ENCODE data around the gene WNT9B.
A peak's percentile ranks its signal among the peaks of the same experiment; 100 is the strongest.

The WNT9B gene

DNA sequence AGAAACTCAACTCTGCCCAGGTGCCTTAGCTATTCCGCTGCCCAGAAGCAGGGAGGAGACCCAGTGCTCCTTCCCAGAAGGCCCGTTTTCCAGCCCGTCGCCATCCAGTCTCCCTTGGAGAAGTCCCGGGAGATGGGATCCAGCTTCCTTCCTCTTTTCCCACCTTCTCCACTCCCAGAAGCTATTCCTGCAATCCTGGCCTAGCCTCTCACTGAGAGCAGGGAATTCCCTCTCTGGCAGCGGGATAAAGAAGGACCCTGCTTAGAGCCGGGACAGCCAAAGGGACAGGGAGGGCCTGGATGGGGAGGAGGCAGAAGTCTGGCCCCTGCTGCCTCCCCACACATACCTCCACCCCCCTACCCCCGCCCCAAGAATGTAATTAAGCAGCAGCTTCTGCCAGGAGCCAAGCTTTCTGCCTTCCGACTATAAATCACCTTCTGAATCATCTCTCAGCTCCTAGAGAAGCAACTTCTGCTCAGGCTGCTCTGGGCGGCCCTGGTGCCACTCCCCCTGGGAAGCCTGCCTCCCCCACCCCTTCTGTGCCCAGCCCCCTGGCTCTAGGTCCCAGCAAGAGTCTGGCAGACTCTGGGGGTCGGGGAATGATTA lies 39.3 kb upstream of the WNT9B start:
- TF ChIP-seq, protein P1, sequence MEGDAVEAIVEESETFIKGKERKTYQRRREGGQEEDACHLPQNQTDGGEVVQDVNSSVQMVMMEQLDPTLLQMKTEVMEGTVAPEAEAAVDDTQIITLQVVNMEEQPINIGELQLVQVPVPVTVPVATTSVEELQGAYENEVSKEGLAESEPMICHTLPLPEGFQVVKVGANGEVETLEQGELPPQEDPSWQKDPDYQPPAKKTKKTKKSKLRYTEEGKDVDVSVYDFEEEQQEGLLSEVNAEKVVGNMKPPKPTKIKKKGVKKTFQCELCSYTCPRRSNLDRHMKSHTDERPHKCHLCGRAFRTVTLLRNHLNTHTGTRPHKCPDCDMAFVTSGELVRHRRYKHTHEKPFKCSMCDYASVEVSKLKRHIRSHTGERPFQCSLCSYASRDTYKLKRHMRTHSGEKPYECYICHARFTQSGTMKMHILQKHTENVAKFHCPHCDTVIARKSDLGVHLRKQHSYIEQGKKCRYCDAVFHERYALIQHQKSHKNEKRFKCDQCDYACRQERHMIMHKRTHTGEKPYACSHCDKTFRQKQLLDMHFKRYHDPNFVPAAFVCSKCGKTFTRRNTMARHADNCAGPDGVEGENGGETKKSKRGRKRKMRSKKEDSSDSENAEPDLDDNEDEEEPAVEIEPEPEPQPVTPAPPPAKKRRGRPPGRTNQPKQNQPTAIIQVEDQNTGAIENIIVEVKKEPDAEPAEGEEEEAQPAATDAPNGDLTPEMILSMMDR (IDR thresholded peaks at IDR 0.05; ENCODE audit: insufficient read depth, low read depth, low read length, missing control alignments): no peak

DNA sequence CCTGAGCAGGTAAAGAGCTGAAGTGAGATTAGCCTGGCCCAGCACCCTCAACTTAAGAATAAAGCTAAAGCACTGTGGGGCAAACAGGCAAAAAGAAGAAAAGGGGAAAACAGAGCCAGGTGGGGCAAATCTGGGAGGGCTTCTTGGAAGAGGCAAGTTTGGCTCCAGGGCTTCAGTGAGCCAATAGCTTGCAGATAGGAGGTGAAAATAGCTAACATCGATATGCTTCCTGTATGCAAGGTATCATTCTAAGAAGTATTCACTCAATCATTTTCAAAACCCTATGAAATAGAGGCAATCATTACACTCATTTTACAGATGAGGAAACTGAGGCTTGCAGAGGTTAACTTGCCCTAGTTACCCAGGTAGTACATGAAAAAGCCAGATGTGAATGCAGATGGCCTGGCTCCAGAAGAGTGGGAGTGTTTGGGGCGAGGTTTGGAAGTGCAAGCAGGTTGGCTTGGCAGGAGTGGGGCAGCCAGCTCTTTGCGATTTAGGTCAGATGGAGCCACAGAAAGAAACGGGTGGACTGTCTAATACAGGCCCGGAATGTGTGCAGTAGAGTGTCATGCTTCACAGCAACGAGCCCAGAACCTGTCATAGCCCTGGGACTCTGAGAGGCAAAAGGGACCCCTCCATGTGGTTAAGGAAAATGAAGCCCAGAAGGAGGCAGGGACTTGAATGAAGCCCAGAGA lies 38.6 kb upstream of the WNT9B start:
- H3K4me3 ChIP-seq (ENCODE audit: low read length): no peak overlapping the region
- no peak for DNase-seq (ENCODE audit: low read depth)
- TF ChIP-seq, protein P1 (IDR thresholded peaks at IDR 0.05; ENCODE audit: insufficient read depth, low read depth, low read length, missing control alignments): no peak

More for the DNA sequence above, 39.3 kb upstream of the WNT9B start:
- DNase-seq (ENCODE audit: low read depth): peak; percentile 50
- H3K4me3 ChIP-seq (ENCODE audit: low read length): no peak overlapping the region

DNA sequence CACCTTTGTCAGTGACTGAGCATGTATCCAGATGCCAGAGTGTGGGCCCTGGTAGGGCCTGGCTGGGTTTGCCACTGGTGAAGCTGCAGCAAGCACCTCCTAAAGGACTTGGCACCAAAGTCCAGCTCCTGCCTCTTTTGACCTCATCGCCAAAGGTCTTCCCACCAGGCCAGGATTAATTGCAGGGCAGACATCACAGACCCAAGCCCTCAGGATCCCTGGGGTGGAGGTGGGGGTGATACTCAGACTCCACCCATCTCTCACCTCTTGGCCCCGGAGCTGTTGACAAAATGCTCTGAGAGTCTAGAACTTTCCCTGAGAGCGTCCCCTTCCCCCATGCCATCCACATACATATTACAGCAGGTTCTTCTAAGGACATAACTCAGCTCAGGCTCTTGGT lies 37.5 kb upstream of the WNT9B start:
- no peak for DNase-seq (ENCODE audit: low read depth)
- no peak overlapping the region for H3K4me3 ChIP-seq (ENCODE audit: low read length)
- TF ChIP-seq, protein P1 (IDR thresholded peaks at IDR 0.05; ENCODE audit: insufficient read depth, low read depth, low read length, missing control alignments): no peak

DNA sequence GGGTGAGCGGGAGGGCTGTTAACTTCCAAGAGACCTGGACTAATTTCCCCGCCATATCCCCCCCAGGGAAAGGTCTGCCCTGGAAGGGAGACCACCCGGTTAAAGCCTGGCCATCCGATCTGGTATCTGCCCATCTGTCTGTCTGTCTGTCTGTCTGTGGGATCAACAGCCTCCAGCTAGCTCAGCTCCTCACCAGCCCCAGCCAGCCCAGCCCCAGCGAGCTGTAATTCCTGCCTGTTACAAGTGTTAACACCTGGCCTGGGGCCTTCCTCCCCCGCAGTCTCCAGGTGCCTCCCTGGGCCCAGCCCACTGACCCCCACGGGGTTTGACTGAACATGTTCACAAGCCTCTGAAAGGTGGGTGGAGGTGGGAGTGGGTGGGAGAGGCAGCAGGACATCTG lies 36.9 kb upstream of the WNT9B start:
- no peak for DNase-seq (ENCODE audit: low read depth)
- no peak overlapping the region for H3K4me3 ChIP-seq (ENCODE audit: low read length)
- TF ChIP-seq, protein P1 (IDR thresholded peaks at IDR 0.05; ENCODE audit: insufficient read depth, low read depth, low read length, missing control alignments): no peak

DNA sequence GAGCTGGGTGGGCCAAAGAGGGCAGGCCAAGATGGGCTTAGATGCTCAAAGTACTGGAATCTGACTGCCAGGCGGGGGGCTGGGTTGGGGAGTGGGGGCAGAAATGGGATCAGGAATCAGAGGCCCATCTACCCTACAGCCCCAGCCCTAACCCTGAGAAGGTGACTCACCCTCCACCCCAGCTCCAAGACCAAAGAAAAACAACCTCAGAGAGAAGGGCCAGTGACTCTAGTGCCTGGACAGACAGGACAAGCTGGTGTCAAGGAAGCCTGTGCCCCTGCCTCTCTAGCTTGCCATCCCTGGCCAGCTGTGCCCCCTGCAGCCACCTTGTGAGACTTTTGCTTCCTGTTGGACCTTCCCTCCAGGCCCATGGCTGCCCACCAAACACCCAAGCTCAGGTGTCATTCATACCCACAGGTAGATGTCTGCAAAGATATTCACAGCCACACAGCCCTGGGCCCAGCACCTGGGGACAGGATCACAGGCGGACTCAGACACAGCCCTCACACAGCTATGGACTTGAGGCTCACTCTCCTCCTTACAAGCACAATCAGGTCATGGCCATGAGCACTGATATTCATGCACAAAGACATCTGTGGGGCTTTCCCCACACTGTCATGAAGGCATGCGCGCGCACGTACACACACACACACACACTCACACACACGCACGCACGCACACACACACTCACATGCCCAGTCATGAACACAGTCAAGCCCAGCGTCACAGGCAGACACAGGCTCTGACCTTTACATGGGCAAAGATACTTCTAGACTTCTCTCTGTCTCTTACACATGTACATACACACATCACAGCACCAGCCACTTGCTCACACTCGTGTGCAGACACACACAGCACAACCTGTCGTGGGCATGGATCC lies 35.7 kb upstream of the WNT9B start:
- TF ChIP-seq, protein P1 (IDR thresholded peaks at IDR 0.05; ENCODE audit: insufficient read depth, low read depth, low read length, missing control alignments): no peak
- no peak overlapping the region for H3K4me3 ChIP-seq (ENCODE audit: low read length)
- peak; percentile 12 for DNase-seq (ENCODE audit: low read depth)

DNA sequence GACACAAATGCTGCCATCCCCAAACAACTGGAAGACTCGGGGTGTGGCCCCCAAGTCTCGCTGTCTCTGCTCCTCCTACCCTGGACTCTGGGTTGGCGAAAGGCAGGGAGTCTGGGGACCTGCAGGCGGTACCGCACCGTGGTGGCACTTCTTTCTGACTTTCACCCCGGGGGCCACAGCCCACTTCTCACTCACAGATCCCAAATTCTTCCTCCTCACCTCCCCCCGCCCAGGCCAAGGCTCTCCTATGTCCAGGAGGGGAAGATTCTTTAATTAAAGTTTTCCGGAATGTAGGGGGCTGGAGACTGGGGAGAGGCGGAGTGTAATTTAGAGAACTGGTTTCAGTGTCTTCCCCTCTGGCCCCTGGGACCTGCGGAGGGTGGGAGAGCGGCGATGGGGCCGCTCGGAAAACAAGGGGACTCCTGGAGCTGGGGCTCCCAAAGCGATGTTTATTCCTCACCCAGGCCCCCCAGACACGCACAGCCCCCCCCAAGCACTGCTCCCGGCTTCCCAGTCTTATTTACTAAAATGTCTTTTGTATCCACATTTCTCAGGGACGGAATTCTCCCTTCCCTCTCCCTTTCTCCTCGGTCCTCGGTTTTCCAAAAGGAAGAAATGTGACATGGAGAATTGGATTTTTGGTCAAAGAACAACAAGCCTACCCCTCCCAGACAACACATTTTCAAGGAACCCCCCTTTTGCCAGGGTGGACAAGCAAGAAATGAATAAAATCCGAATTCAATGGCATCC lies 34.1 kb upstream of the WNT9B start:
- no peak overlapping the region for H3K4me3 ChIP-seq (ENCODE audit: low read length)
- DNase-seq (ENCODE audit: low read depth): no peak
- TF ChIP-seq, protein P1 (IDR thresholded peaks at IDR 0.05; ENCODE audit: insufficient read depth, low read depth, low read length, missing control alignments): no peak
